RWPE2 (cell line): ENCODE data around the gene TAF1B.

ENCODE experiments used
- ATAC-seq: fragments of 200-7000 bp; cut with Tn5 transposase; 3 replicates; pipeline ENCODE4 v1.9.1; 2021; ENCODE audit warnings: low read depth
- DNase-seq: peaks from one replicate; pipeline ENCODE4 v3.0.0-alpha.2; 2020; ENCODE audit warnings: low spot score
- H3K27ac ChIP-seq: fragments of 450-650 bp; 2 replicates; pipeline ENCODE4 v1.5.1; 2017; ENCODE audit warnings: mild to moderate bottlenecking; ENCODE audit not compliant: poor library complexity, severe bottlenecking
- H3K27me3 ChIP-seq: fragments of 250-450 bp; sonication (Bioruptor Pico); 2 replicates; pipeline ENCODE4 v1.5.1; 2021; ENCODE audit warnings: mild to moderate bottlenecking, moderate library complexity; ENCODE audit not compliant: insufficient read depth, poor library complexity, severe bottlenecking
- H3K36me3 ChIP-seq: fragments of 250-450 bp; sonication (Bioruptor Pico); 2 replicates; pipeline ENCODE4 v1.5.1; 2020; ENCODE audit warnings: low read depth, mild to moderate bottlenecking, moderate library complexity
- H3K4me1 ChIP-seq: fragments of 250-450 bp; sonication (Bioruptor Pico); 2 replicates; pipeline ENCODE4 v1.5.1; 2021; ENCODE audit warnings: mild to moderate bottlenecking, moderate library complexity; ENCODE audit not compliant: insufficient read depth, poor library complexity, severe bottlenecking
- H3K4me3 ChIP-seq: fragments of 250-450 bp; sonication (Bioruptor Pico); 2 replicates; pipeline ENCODE4 v1.5.1; 2021; ENCODE audit warnings: mild to moderate bottlenecking, moderate library complexity; ENCODE audit not compliant: severe bottlenecking
- H3K9me3 ChIP-seq: fragments of 250-450 bp; sonication (Bioruptor Pico); 2 replicates; pipeline ENCODE4 v1.5.1; 2021; ENCODE audit warnings: mild to moderate bottlenecking, moderate library complexity; ENCODE audit not compliant: severe bottlenecking
- TF ChIP-seq, protein P1 (sequence below): fragments of 450-650 bp; IDR thresholded peaks from one replicate; pipeline ENCODE4 v1.5.1; 2017; ENCODE audit warnings: mild to moderate bottlenecking, moderate library complexity; ENCODE audit not compliant: poor library complexity, severe bottlenecking

Gene TAF1B

GRCh38 chr2:9967053-9967775 is 123.9 kb downstream of the TAF1B start:
- H3K27me3 ChIP-seq, result no peaks in the 10 kb centered on the region
- H3K9me3 ChIP-seq, result no peaks in the 10 kb centered on the region
- TF ChIP-seq, protein P1, sequence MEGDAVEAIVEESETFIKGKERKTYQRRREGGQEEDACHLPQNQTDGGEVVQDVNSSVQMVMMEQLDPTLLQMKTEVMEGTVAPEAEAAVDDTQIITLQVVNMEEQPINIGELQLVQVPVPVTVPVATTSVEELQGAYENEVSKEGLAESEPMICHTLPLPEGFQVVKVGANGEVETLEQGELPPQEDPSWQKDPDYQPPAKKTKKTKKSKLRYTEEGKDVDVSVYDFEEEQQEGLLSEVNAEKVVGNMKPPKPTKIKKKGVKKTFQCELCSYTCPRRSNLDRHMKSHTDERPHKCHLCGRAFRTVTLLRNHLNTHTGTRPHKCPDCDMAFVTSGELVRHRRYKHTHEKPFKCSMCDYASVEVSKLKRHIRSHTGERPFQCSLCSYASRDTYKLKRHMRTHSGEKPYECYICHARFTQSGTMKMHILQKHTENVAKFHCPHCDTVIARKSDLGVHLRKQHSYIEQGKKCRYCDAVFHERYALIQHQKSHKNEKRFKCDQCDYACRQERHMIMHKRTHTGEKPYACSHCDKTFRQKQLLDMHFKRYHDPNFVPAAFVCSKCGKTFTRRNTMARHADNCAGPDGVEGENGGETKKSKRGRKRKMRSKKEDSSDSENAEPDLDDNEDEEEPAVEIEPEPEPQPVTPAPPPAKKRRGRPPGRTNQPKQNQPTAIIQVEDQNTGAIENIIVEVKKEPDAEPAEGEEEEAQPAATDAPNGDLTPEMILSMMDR, result no peak
- no peak overlapping the region for H3K27ac ChIP-seq
- peaks cover 8% of the 10 kb centered on the region for H3K4me1 ChIP-seq
- no peaks in the 10 kb centered on the region for H3K36me3 ChIP-seq
- no peak overlapping the region for H3K4me3 ChIP-seq
- no peak for DNase-seq
- no peak for ATAC-seq

GRCh38 chr2:9968553-9969497 is 125.6 kb downstream of the TAF1B start:
- ATAC-seq (no peak), DNase-seq (no peak)

DNA sequence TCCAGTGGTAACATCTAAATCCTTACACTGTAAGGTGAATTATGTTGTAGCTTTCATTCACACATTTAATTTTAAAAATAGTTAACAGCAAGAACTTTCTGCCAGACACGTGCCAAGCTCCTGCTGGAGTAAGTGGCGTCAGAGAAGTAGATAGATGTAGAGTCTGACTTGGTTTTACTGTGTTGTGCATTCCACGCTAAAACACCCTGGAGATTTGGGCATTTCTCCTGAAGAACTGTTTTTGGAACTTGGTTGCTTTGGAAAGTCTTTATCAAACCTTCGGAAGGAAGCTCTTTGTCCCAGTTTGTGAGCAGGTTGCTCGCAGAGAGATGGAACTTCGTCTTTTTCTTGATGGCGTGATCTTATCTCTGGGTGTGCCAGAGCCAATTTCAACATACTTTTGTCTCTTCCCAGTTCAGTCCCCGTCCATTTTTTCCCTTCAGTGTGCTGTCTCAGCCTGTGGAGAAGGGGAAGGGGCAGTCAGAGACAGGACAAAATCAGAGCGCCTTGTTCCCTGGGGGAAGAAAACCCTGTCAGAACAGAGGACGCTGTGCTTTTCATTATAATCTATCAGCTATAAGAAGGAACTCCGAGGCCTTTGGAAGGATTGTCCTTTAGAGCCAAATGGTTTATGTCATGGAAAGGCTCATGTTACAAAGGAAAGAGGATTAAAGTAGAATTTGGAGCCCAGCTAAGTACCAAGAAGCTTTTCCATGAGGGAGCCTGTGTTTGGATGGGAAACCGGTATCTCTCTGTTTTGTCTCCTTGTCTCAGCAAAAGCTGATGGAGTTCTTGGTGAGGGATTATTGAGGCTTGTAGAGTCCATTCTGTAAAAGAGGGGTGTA is 127.1 kb downstream of the TAF1B start:
- Histone ChIP-seq H3K4me3 (no peak overlapping the region), H3K36me3 (no peaks in the 10 kb centered on the region), H3K4me1 (peaks cover 8% of the 10 kb centered on the region), H3K27me3 (no peaks in the 10 kb centered on the region), H3K9me3 (no peaks in the 10 kb centered on the region), H3K27ac (no peak overlapping the region)
- ATAC-seq (no peak), DNase-seq (no peak)
- TF ChIP-seq, protein P1, result no peak

More at GRCh38 chr2:9968553-9969497, 125.6 kb downstream of the TAF1B start:
- H3K9me3 ChIP-seq, result no peaks in the 10 kb centered on the region
- H3K27me3 ChIP-seq, result no peaks in the 10 kb centered on the region
- no peak overlapping the region for H3K27ac ChIP-seq
- TF ChIP-seq, protein P1, result no peak
- H3K36me3 ChIP-seq, result no peaks in the 10 kb centered on the region
- no peak overlapping the region for H3K4me3 ChIP-seq
- peaks cover 8% of the 10 kb centered on the region for H3K4me1 ChIP-seq

DNA sequence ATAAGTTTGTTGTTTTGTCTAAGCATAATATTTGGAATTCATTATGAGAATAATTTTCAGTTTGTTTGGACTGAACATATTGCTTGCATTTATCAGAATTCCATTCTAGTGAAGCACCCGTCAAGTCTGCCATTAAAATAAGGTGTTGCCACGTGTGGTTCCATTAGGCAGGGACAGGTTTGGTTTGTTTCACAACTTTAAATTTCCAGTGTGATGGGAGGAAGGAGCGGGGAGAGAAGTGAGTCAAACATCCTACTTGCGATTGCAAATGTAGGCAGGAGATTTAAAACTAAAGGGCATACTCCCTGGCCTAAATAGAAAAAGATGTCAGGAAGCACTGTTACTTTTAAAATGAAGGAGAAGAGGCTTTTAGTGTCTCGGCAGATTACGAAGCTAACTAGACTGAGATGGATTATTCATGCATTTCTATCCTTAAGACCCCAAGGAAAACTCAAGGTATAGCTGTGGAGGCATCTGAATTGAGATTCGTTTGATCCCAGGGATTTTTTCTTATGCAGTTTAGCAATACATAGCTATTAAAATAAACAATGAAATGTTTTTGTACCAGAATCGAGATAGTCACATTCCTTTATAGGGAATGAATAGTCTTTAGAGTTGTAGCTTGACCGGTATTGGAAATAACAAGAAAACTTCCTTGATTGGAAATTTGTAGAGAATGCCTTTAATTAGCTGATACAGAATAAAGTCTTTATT is 128.0 kb downstream of the TAF1B start:
- Histone ChIP-seq H3K9me3 (no peaks in the 10 kb centered on the region), H3K27ac (no peak overlapping the region), H3K4me1 (peaks cover 14% of the 10 kb centered on the region), H3K27me3 (no peaks in the 10 kb centered on the region), H3K4me3 (no peak overlapping the region), H3K36me3 (no peaks in the 10 kb centered on the region)
- DNase-seq (no peak), ATAC-seq (no peak)
- TF ChIP-seq, protein P1, result no peak
